GM12878 (cell line): ENCODE measurements around the gene PPP1R13L. TPM values are rescaled to one million over a fixed set of nuclear protein-coding genes. Genes with fewer than 3 reads are reported as not detected.
"Not testable (repeated sequence)": the region's sequence is repeated elsewhere in the genome, so short reads cannot be mapped to it uniquely, and the experiment has no call there.

ENCODE experiments used
- ATAC-seq: fragments of 200-7000 bp; cut with Tn5 transposase; 3 replicates; pipeline ENCODE4 v1.9.1; 2020; ENCODE audit warnings: mild to moderate bottlenecking, moderate library complexity
- BruUV-seq: library from RNA; stranded (reverse); fragments of 400-500 nt; replicated peaks from 2 replicates; lab custom pipeline; 2021; lab: Mats Ljungman, UMichigan
- CTCF ChIA-PET: fragments of 300-600 bp; sonication (Branson Sonifier 250); formaldehyde crosslinking; extraction: SDS; loops from one replicate; lab custom pipeline; 2021; ENCODE audit warnings: inconsistent platforms; lab: Yijun Ruan, JAX
- POLR2A ChIA-PET: fragments of 350-600 bp; formaldehyde crosslinking; extraction: SDS; loops from one replicate; lab custom pipeline; 2021; ENCODE audit warnings: inconsistent platforms; lab: Charles Lee
- RAD21 ChIA-PET: fragments of 300-600 bp; sonication (Branson Sonifier 250); formaldehyde crosslinking; loops from one replicate; lab custom pipeline; 2023; ENCODE audit warnings: antibody characterized with exemption; ENCODE audit not compliant: unreplicated experiment; lab: Charles Lee
- SMC1A ChIA-PET: fragments of 300-600 bp; sonication (Branson Sonifier 250); formaldehyde crosslinking; loops from one replicate; lab custom pipeline; 2023; ENCODE audit not compliant: unreplicated experiment, uncharacterized antibody; lab: Charles Lee
- DNase-seq: peaks from one replicate; pipeline ENCODE4 v3.0.0-alpha.2; 2011; ENCODE audit warnings: low read depth, low spot score
- FAIRE-seq: peaks from 3 replicates; lab custom pipeline; 2011; peaks lifted over from hg19 to GRCh38; lab: Jason Lieb, UNC
- H2AFZ ChIP-seq: 2 replicates; pipeline ENCODE4 v1.6.0; 2011; ENCODE audit warnings: low read depth, low read length, control low read depth; ENCODE audit not compliant: control insufficient read depth
- H3K27ac ChIP-seq: 2 replicates; pipeline ENCODE4 v1.5.1; 2011; ENCODE audit warnings: control low read depth; ENCODE audit not compliant: control insufficient read depth, insufficient read depth
- H3K27me3 ChIP-seq, 2 experiments: replicated peaks in 1 of 2; 2 replicates each; pipeline versions ENCODE4 v1.6.0 to v1.6.1; 2011; ENCODE audit warnings: low read length in 1 of 2; ENCODE audit not compliant: control insufficient read depth in 2 of 2, insufficient read depth in 2 of 2
- H3K36me3 ChIP-seq, 2 experiments: 2 replicates each; pipeline ENCODE4 v1.5.1; 2011; ENCODE audit warnings: low read length in 1 of 2; ENCODE audit not compliant: control insufficient read depth in 2 of 2, insufficient read depth in 2 of 2
- H3K4me1 ChIP-seq: 2 replicates; pipeline ENCODE4 v1.6.1; 2011; ENCODE audit warnings: mild to moderate bottlenecking, low read length, moderate library complexity, mixed read lengths; ENCODE audit not compliant: control insufficient read depth, insufficient read depth
- H3K4me2 ChIP-seq: 2 replicates; pipeline ENCODE4 v1.6.0; 2011; ENCODE audit warnings: control low read depth; ENCODE audit not compliant: control insufficient read depth, insufficient read depth
- H3K4me3 ChIP-seq: fragments of 200-600 bp; sonication (generic); 2 replicates; pipeline ENCODE4 v1.5.1; 2016
- H3K79me2 ChIP-seq: 2 replicates; pipeline ENCODE4 v1.6.0; 2011; ENCODE audit warnings: low read length; ENCODE audit not compliant: control insufficient read depth, insufficient read depth
- H3K9ac ChIP-seq: 2 replicates; pipeline ENCODE4 v1.8.0; 2011; ENCODE audit warnings: low read length, control low read depth, mixed read lengths; ENCODE audit not compliant: control insufficient read depth, insufficient read depth
- H3K9me3 ChIP-seq: replicated peaks from 3 replicates; pipeline ENCODE4 v1.5.1; 2011; ENCODE audit warnings: mild to moderate bottlenecking, low read length; ENCODE audit not compliant: control insufficient read depth, insufficient read depth
- H4K20me1 ChIP-seq: 2 replicates; pipeline ENCODE4 v1.6.0; 2011; ENCODE audit not compliant: control insufficient read depth, insufficient read depth
- CEBPZ ChIP-seq: fragments of 150-350 bp; IDR thresholded peaks from 2 replicates; pipeline ENCODE4 v1.6.1; 2016; ENCODE audit warnings: low read depth, low read length
- HDAC2 ChIP-seq: fragments of 200-600 bp; sonication (generic); IDR thresholded peaks from 2 replicates; pipeline ENCODE4 v1.6.1; 2017
- LARP7 ChIP-seq: fragments of 450-650 bp; IDR thresholded peaks from 2 replicates; pipeline ENCODE4 v1.6.1; 2017; ENCODE audit warnings: mild to moderate bottlenecking
- MEF2B ChIP-seq: fragments of 450-650 bp; IDR thresholded peaks from 2 replicates; pipeline ENCODE4 v1.6.1; 2018; ENCODE audit warnings: mild to moderate bottlenecking, moderate library complexity; ENCODE audit not compliant: partially characterized antibody, poor library complexity, severe bottlenecking
- NFYA ChIP-seq: IDR thresholded peaks from 2 replicates; pipeline ENCODE4 v1.6.1; 2011; ENCODE audit warnings: low read depth, mild to moderate bottlenecking, low read length, improper control_type of control experiment, borderline replicate concordance
- NR2C1 ChIP-seq: fragments of 450-650 bp; IDR thresholded peaks from 2 replicates; pipeline ENCODE4 v1.6.1; 2017; ENCODE audit warnings: antibody characterized with exemption, mild to moderate bottlenecking, moderate library complexity
- POLR2A ChIP-seq: IDR thresholded peaks from 2 replicates; pipeline ENCODE4 v1.6.1; 2011; ENCODE audit warnings: low read depth, mild to moderate bottlenecking, low read length
- TCF3 ChIP-seq: IDR thresholded peaks from 2 replicates; pipeline ENCODE4 v1.6.1; 2012; ENCODE audit warnings: low read depth, mild to moderate bottlenecking, low read length, borderline replicate concordance; ENCODE audit not compliant: insufficient read depth
- ZNF274 ChIP-seq: IDR thresholded peaks from one replicate; pipeline ENCODE4 v1.8.0; 2011; ENCODE audit not compliant: insufficient read length, insufficient read depth
- ZNF384 ChIP-seq: IDR thresholded peaks from 2 replicates; pipeline ENCODE4 v1.6.1; 2012; ENCODE audit warnings: low read depth, mild to moderate bottlenecking, low read length, improper control_type of control experiment, borderline replicate concordance
- ZNF622 ChIP-seq: fragments of 450-650 bp; IDR thresholded peaks from 2 replicates; pipeline ENCODE4 v1.6.1; 2017; ENCODE audit warnings: mild to moderate bottlenecking, inconsistent platforms
- WGBS: methylation state at CpG from one replicate; pipeline ENCODE4 v1.1.6; 2016; ENCODE audit warnings: low lambda C conversion rate; ENCODE audit not compliant: insufficient replicate concordance, insufficient coverage; ENCODE audit errors: missing lambda C conversion rate; 5-methylcytosine and 5-hydroxymethylcytosine counted together
- in situ Hi-C: fragments of 300-500 bp; cut with MboI; formaldehyde crosslinking; loops from 9 replicates; pipeline ENCODE4 v1.14.3; 2018; ENCODE audit warnings: mixed read lengths
- intact Hi-C: fragments of 100-400 bp; cut with micrococcal nuclease; formaldehyde crosslinking; loops from one replicate; pipeline ENCODE4 v1.14.2; 2022; ENCODE audit not compliant: unreplicated experiment
- polyA plus RNA-seq, 11 experiments: library from polyadenylated mRNA; depleted of rRNA in 4 of 11; unstranded in 6 of 11; stranded (reverse) in 5 of 11; fragments of >200 nt; fragmentation: Nextera tagmentation in 4 of 11; fragmentation: Illumina TruSeq in 1 of 11; extraction: Ambion mirVana in 4 of 11; extraction: Trizol in 1 of 11; gene quantifications; 1 replicate in 1 of 11; 2 replicates in 10 of 11; pipeline versions ENCODE4 v1.2.1 to v1.2.3, GENCODE V29; 2011 to 2016; ENCODE audit warnings: inconsistent platforms in 2 of 11, missing spikeins in 2 of 11, low read depth in 1 of 11
- total RNA-seq, 4 experiments: library from RNA; depleted of rRNA in 3 of 4; stranded (reverse); fragments of >200 nt in 3 of 4; fragmentation: Illumina TruSeq in 1 of 4; extraction: Trizol in 1 of 4; gene quantifications; 2 replicates each; pipeline versions ENCODE4 v1.2.1 to v1.2.3, GENCODE V29; 2013 to 2021
- TF ChIP-seq, protein P1 (sequence below): IDR thresholded peaks from 2 replicates; pipeline ENCODE4 v1.6.1; 2011; ENCODE audit warnings: borderline replicate concordance, low read depth, mild to moderate bottlenecking, moderate library complexity, mixed read lengths, low read length; ENCODE audit not compliant: insufficient read depth; ENCODE audit errors: extremely low read length

Gene PPP1R13L
- total and polyA plus RNA-seq, 10 of the 15 experiments (the other 5 are each of a cell fraction or from before 2014, with no cell fraction given) = 0.40 to 10.0 (median 2.5) TPM

DNA sequence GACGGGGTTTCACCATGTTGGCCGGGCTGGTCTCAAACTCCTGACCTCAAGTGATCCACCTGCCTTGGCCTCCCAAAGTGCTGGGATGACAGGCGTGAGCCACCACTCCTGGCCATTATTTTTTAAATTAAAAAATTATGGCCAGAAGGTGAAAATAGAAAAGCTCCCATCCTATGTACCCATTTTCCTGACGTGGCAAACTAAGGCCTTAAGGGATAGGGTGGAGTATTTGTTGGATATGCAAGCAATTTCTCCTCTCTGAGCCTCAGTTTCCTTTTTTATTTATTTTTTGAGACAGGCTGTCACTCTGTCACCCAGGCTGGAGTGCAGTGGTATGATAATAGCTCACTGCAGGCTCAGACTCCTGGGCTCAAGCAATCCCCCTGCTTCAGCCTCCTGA is 70.0 kb downstream of the PPP1R13L start:
- not testable (repeated sequence) for H3K9me3 ChIP-seq

DNA sequence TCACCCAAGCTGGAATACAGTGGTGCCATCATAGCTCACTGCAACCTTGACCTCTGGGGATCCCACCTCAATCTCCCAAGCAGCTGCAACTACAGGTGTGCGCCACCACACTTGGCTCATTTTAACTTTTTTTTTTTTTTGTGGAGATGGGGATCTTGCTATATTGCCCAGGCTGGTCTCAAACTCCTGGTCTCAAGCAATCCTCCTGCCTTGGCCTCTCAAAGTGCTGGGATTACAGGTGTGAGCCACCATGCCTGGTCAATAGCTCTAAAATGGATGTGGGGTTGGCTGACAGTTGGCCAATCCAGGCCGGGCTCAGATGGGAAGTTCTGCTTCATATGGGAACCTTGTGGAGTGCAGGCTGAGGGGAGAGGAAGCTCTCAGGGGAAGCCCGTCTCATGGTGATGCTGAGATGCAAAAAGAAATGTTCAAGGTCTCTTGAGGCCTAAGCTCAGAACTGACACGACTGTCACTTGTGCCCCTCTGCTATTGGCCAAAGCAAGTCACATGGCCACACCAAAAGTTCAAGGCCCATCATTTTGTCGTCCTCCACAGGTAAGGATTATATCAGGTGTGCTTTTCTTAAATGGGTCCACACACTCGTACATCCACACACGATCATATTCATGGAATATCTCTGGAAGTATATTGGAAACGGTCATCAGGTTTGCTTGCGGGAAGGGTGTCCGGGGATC is 71.1 kb downstream of the PPP1R13L start:
- Histone ChIP-seq H3K9ac (no peak overlapping the region), H3K79me2 (no peaks in the 10 kb centered on the region), H4K20me1 (no peaks in the 10 kb centered on the region), H3K27me3 (no peaks in the 10 kb centered on the region), H3K4me2 (no peak overlapping the region), H3K27ac (no peak overlapping the region), H3K36me3 (no peaks in the 10 kb centered on the region), H3K4me3 (no peak overlapping the region), H3K4me1 (no peaks in the 10 kb centered on the region; the same call in 1 of the 2 replicates), H3K9me3 (no peaks in the 10 kb centered on the region), H2AFZ (no peak overlapping the region)
- ChIA-PET RAD21 (no interaction called here), CTCF (interaction anchor here (0.6 to 1.0 kb wide), 2 partner anchors 68 to 242 kb away, joined by 3 read pairs; no protein-coding TSS in a partner anchor), SMC1A (no interaction called here), POLR2A (interaction anchor here (0.6 to 1.4 kb wide), 3 partner anchors 28 to 155 kb away, joined by 3 to 7 read pairs (median 3); partner anchors contain the start of genes BLOC1S3 and TRAPPC6A)
- BruUV-seq = no TSS peak
- 62% methylated on average over 10 of the region's 10 CpGs for WGBS
- FAIRE-seq (no peak), DNase-seq (no peak), ATAC-seq (no peak)
- intact Hi-C loops (loop anchor here (10.0 kb wide), 1 partner anchor 239 kb away; the partner anchor contains the start of gene PPP1R37), in situ Hi-C loops (loop anchor here (10.0 kb wide), 1 partner anchor 429 kb away; the partner anchor contains the start of gene APOE)
- TF ChIP-seq NR2C1 (no peak), NFYA (no peak), HDAC2 (no peak), ZNF622 (no peak), POLR2A (no peak), MEF2B (no peak), ZNF384 (no peak), TCF3 (no peak), CEBPZ (no peak), ZNF274 (no peak), LARP7 (no peak)
- TF ChIP-seq, protein P1, sequence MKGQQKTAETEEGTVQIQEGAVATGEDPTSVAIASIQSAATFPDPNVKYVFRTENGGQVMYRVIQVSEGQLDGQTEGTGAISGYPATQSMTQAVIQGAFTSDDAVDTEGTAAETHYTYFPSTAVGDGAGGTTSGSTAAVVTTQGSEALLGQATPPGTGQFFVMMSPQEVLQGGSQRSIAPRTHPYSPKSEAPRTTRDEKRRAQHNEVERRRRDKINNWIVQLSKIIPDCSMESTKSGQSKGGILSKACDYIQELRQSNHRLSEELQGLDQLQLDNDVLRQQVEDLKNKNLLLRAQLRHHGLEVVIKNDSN = peak; percentile 58

More for the DNA sequence above, 70.0 kb downstream of the PPP1R13L start:
- DNase-seq, RAD21 ChIA-PET, H3K79me2 ChIP-seq, SMC1A ChIA-PET, H3K27me3 ChIP-seq, ATAC-seq, H3K9ac ChIP-seq, H3K36me3 ChIP-seq, H3K4me2 ChIP-seq, BruUV-seq, H4K20me1 ChIP-seq, H3K27ac ChIP-seq, H2AFZ ChIP-seq, H3K4me1 ChIP-seq, FAIRE-seq, H3K4me3 ChIP-seq: not testable (repeated sequence)
- WGBS = 44% methylated on average over 4 of the region's 4 CpGs
- intact Hi-C loops = loop anchor here (5.0 to 10.0 kb wide), 5 partner anchors 83 to 428 kb away; partner anchors contain the start of genes APOE, MARK4 and PPP1R37
- ChIA-PET CTCF (interaction anchor here (0.6 to 1.0 kb wide), 2 partner anchors 186 to 243 kb away, joined by 3 to 4 read pairs; no protein-coding TSS in a partner anchor), POLR2A (interaction anchor here (0.7 to 1.4 kb wide), 2 partner anchors 156 to 320 kb away, joined by 6 to 7 read pairs; partner anchors contain the start of genes BLOC1S3 and TRAPPC6A)
- in situ Hi-C loops = loop anchor here (10.0 kb wide), 1 partner anchor 430 kb away; the partner anchor contains the start of gene APOE
